Esophagus (tissue), 2 donors: ENCODE measurements around the gene MTRF1L. TPM values are rescaled to one million over a fixed set of nuclear protein-coding genes. Genes with fewer than 3 reads are reported as not detected.

ENCODE experiments used
- H3K27ac ChIP-seq, 2 donors: one replicate each; pipeline ENCODE4 v1.5.1; 2013; ENCODE audit warnings: low read depth in 2 of 2, mild to moderate bottlenecking in 2 of 2, inconsistent platforms in 1 of 2, low read length in 1 of 2, moderate library complexity in 1 of 2
- H3K27me3 ChIP-seq, 2 donors: one replicate each; pipeline ENCODE4 v1.6.1; 2013; ENCODE audit warnings: low read length in 2 of 2, control low read depth in 1 of 2, mild to moderate bottlenecking in 1 of 2; ENCODE audit not compliant: insufficient read depth in 2 of 2, control insufficient read depth in 1 of 2
- H3K36me3 ChIP-seq, 2 donors: one replicate each; pipeline ENCODE4 v1.6.1; 2013; ENCODE audit warnings: low read length in 1 of 2; ENCODE audit not compliant: control insufficient read depth in 2 of 2, insufficient read depth in 2 of 2
- H3K4me1 ChIP-seq, 2 donors: one replicate each; pipeline ENCODE4 v1.6.1; 2013; ENCODE audit warnings: low read length in 1 of 2; ENCODE audit not compliant: control insufficient read depth in 2 of 2, insufficient read depth in 2 of 2
- H3K4me3 ChIP-seq, 2 donors: one replicate each; pipeline ENCODE4 v1.5.1; 2013; ENCODE audit warnings: low read length in 2 of 2, mild to moderate bottlenecking in 2 of 2, low read depth in 1 of 2, moderate library complexity in 1 of 2
- H3K9me3 ChIP-seq, 2 donors: one replicate each; pipeline ENCODE4 v1.6.1; 2013; ENCODE audit warnings: mild to moderate bottlenecking in 2 of 2, low read depth in 1 of 2, low read length in 1 of 2, moderate library complexity in 1 of 2; ENCODE audit not compliant: control insufficient read depth in 2 of 2, insufficient read depth in 1 of 2
- WGBS, 2 donors: extraction: QIAGEN DNeasy Blood & Tissue Kit; methylation state at CpG; one replicate each; pipeline ENCODE4 v1.1.7; 2013; 5-methylcytosine and 5-hydroxymethylcytosine counted together
- polyA plus RNA-seq, 2 donors: library from polyadenylated mRNA; stranded (reverse); fragments of 200-250 nt; gene quantifications; one replicate each; pipeline ENCODE4 v1.2.3, GENCODE V29; 2013
- donor health status: healthy with polysubstance abuse.
- donor health status: Bipolar disorder and iron deficiency.

Gene MTRF1L
- polyA plus RNA-seq, 2 donors, result 6.4 to 7.8 TPM

DNA sequence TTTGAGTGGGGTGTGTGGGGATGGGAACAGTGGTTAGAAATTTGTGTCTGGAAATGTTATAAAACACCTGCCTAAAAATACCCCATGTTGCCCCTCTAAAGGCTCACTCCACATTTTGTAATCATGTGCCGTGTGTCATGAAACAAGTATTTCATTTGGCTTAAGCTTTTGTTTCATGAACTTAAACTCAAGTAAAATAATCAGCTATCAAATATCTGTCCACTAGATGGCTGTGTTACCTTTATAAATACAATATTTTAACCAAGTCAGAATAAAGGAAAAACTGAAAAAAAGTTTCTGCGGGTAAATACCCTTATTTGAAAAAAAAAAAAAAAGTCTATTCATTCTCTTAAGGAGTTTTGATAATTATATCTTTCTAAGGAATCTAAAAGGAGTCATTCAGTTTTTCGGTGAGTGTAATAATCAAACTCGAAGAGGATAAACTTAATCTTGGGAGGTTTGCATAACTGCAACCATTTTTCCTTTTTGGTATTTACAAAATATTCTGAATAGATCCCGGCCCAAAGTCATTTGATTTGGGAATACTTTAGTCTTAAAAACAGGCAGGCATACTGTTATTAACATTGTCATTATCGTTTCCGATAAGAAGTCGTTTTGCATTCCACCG lies 29.9 kb upstream of the MTRF1L start:
- H3K9me3 ChIP-seq, result no peaks in the 10 kb centered on the region
- WGBS, 2 donors, result 65 to 67% methylated on average over 9 of the region's 9 CpGs
- H3K36me3 ChIP-seq, result no peaks in the 10 kb centered on the region
- H3K4me1 ChIP-seq, result no peaks in the 10 kb centered on the region
- no peaks in the 10 kb centered on the region for H3K27me3 ChIP-seq
- H3K4me3 ChIP-seq, result no peak overlapping the region
- H3K27ac ChIP-seq, result no peak overlapping the region

DNA sequence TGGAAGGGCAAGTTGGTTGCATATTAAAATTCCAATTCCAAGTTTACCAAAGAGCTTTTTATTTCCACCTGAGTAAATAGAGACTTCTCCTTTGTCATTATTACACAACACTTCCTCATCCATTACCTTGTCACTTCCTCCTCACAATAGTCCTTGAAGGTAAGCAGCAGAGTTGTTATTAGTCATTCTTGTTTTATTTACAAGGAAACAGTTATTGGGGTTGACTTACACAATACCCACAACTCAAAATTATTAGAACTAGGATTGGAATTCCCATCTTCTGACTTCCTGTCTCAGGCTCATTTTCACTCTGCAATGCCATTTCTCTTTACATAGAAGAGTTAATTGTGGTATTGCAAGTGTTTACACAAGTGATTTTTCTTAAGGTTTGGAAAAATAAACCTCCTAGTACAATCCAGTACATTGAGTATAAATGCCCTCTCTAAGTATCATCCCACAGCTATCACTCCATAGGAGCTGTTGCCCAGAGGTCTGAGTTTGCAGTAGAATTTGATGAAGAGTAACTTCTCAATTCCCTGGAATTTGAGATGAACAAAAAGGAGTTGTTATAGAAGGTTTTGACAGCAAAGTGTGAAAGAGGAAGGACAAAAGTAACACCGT lies 28.9 kb upstream of the MTRF1L start:
- 35 to 51% methylated on average over 1 of the region's 1 CpG for WGBS, 2 donors
- H3K4me1 ChIP-seq, result no peaks in the 10 kb centered on the region
- no peak overlapping the region for H3K27ac ChIP-seq
- H3K4me3 ChIP-seq, result no peak overlapping the region
- no peaks in the 10 kb centered on the region for H3K9me3 ChIP-seq
- H3K27me3 ChIP-seq, result no peaks in the 10 kb centered on the region
- no peaks in the 10 kb centered on the region for H3K36me3 ChIP-seq

DNA sequence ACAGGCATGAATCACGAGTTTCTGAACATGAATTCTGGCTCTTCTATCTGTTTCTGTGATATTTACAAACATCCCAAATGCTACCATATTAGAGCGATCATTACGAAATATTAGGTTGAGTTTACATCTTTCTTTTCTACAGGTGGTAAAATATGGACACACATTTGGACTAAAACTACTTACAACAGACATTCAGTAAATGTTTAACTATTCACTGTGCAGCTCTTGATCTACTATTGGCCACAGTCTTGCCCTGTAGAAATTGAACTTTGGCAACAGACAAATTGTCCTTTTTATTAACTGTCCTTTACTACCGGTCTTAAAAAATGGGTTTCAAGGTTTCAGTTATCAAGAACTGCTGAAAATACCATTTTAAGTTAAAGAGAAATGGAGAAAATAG lies 26.5 kb upstream of the MTRF1L start:
- no peaks in the 10 kb centered on the region for H3K9me3 ChIP-seq
- no peak overlapping the region for H3K4me3 ChIP-seq
- no peak overlapping the region for H3K27ac ChIP-seq
- WGBS, 2 donors, result 78 to 80% methylated on average over 4 of the region's 4 CpGs
- H3K27me3 ChIP-seq, result no peaks in the 10 kb centered on the region
- no peaks in the 10 kb centered on the region for H3K4me1 ChIP-seq
- no peaks in the 10 kb centered on the region for H3K36me3 ChIP-seq

DNA sequence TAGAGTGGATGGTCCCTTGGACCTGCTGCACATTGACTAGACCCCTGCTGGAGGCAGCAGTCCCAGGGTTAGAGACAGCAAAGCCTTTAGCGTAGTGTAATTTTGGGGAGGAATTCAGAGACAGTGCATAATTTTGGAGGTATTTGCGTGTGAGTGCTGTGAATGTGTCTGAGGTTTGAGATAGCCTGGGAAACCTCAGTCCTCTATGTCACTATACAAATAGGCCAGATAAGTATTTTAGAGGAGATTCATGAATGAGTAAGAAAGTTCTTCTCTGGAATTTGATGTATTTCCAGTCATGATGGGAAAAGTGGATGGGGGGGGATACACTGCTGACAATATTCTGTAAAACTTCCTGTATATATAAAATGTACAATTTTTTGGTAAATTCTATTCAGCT lies 25.8 kb upstream of the MTRF1L start:
- Histone ChIP-seq H3K9me3 (no peaks in the 10 kb centered on the region), H3K36me3 (no peaks in the 10 kb centered on the region), H3K4me1 (no peaks in the 10 kb centered on the region), H3K4me3 (no peak overlapping the region), H3K27ac (no peak overlapping the region), H3K27me3 (no peaks in the 10 kb centered on the region)
- 92 to 98% methylated on average over 2 of the region's 2 CpGs for whole genome bisulfite sequencing, 2 donors

DNA sequence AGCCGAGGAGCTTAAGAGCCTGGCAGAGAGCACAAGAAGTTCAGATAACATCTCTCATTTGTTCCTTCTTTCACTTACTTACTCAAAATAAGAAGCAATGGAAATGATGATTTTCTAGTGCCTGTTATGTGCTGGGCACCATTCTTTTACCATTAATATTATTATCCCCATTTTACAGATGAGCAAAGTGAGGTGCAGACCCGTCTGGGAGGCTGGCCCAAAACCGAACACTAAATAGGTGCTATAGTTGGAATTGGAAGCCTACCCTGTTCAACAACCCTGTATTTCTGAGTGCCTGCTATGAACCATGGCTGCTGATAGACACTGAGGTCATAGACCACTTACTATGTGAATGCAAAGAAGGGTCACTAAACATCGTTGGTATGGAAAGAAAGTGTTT lies 25.0 kb upstream of the MTRF1L start:
- H3K4me1 ChIP-seq, result no peaks in the 10 kb centered on the region
- WGBS, 2 donors, result 81 to 82% methylated on average over 4 of the region's 4 CpGs
- no peak overlapping the region for H3K4me3 ChIP-seq
- H3K27ac ChIP-seq, result no peak overlapping the region
- no peaks in the 10 kb centered on the region for H3K36me3 ChIP-seq
- no peaks in the 10 kb centered on the region for H3K27me3 ChIP-seq
- H3K9me3 ChIP-seq, result no peaks in the 10 kb centered on the region

DNA sequence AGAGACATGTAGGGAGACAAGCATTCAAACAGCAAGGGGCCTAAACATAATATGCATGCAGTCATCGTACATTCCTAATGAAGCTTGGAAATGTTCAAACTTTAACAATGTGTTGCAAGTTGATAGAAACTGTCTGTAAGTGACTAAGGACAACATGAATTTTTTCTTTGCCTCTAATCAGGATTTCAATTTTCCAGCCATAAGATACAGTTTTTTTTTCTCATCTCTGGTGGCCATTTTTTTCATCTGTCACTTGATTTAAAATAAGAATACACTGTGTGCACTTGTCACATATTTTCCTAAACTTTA lies 22.2 kb upstream of the MTRF1L start:
- Histone ChIP-seq H3K9me3 (no peaks in the 10 kb centered on the region), H3K4me3 (no peak overlapping the region), H3K4me1 (no peaks in the 10 kb centered on the region), H3K36me3 (no peaks in the 10 kb centered on the region), H3K27ac (no peak overlapping the region), H3K27me3 (no peaks in the 10 kb centered on the region)
- 6 to 14% methylated on average over 1 of the region's 1 CpG for WGBS, 2 donors

DNA sequence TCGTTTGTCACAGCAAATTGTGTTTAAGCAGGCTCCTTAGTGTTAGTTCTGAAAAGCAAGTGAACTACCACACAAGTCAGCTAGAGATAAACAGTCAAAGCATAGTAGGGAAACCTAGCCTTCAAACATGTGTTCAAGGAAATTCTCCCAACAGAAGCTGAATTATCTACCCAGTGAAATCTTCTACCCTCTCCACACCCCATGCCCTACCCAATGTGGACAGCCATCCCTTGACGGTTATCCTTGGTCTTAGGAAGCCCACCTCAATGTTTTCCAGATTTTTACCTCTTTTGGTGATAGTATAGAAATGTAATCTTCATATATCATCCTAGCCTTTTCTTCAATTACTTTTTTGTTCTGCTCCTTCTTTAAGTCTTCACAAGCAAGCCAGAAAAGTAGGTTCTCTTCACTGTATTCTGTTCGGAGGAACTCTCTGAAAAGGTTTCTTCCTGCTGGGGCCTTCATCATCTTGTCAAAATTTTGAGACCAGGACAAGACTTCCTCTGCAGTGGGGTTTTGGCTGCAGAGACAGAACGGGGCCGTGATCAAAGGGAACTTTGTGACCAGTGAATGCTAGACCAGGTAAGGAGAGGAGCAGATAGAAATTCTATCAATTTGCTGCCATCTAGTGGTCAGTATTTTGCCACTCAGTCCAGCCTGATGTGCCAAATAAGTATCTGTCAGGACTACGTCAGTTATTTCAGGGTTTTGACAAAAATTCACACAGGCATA lies 21.6 kb upstream of the MTRF1L start:
- Histone ChIP-seq H3K27ac (no peak overlapping the region), H3K27me3 (no peaks in the 10 kb centered on the region), H3K4me3 (no peak overlapping the region), H3K4me1 (no peaks in the 10 kb centered on the region), H3K9me3 (no peaks in the 10 kb centered on the region), H3K36me3 (no peaks in the 10 kb centered on the region)
- 41% methylated on average over 6 of the region's 6 CpGs for WGBS, 2 donors

DNA sequence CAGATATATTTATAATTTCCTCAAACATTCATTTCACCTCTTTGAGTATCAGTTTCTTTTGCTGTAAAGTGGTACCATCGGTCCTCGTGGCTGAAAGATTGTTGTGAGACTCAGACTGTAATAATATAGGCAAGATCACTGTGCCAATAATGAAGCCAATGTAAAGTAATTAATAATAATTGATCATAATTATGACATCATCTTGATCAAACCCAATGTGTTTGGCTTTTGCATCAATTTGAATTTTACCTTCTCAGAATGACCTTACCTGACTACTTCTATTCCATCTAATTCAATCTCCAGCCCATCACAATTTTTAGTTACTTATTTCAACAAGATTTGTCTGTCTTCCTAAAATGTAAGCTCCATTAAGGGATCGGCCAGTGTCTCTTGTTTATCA lies 15.8 kb upstream of the MTRF1L start:
- no peaks in the 10 kb centered on the region for H3K27me3 ChIP-seq
- no peaks in the 10 kb centered on the region for H3K9me3 ChIP-seq
- no peak overlapping the region for H3K27ac ChIP-seq
- H3K4me3 ChIP-seq, result no peak overlapping the region
- 92 to 93% methylated on average over 3 of the region's 3 CpGs for WGBS, 2 donors
- H3K36me3 ChIP-seq, result no peaks in the 10 kb centered on the region
- no peaks in the 10 kb centered on the region for H3K4me1 ChIP-seq

DNA sequence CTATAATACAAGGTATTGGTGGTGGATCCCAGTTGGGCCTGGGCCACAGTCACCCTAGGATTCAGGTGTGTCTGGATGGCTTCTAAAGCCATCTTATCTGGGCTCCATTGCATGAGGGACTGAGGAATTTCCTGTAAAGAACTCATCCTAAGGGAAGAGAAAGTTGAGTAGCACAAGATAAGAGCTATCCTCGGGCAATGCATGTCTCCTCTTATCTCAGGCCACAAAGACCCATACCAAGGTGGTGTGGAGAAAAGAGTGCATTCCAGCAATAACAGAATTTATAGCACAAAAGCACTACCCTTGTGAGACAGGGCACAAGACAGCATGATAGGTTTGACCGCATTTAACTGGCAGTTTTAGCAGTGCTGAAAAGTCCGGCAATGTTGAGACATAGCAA lies 14.3 kb upstream of the MTRF1L start:
- H3K27ac ChIP-seq, result no peak overlapping the region
- 80 to 84% methylated on average over 3 of the region's 3 CpGs for WGBS, 2 donors

More for the DNA sequence above, 14.3 kb upstream of the MTRF1L start:
- Histone ChIP-seq H3K27me3 (no peaks in the 10 kb centered on the region), H3K4me3 (no peak overlapping the region), H3K9me3 (no peaks in the 10 kb centered on the region), H3K36me3 (no peaks in the 10 kb centered on the region), H3K4me1 (no peaks in the 10 kb centered on the region)
